HUES64 (cell line): ENCODE measurements around the gene CACNA2D1.

ENCODE experiments used
- H3K27ac ChIP-seq: 2 replicates; pipeline ENCODE4 v1.7.0; 2013; ENCODE audit warnings: low read depth, low read length, inconsistent platforms
- H3K27me3 ChIP-seq: 2 replicates; pipeline ENCODE4 v1.6.1; 2013; ENCODE audit warnings: mild to moderate bottlenecking, low read length; ENCODE audit not compliant: insufficient read depth
- H3K36me3 ChIP-seq: 2 replicates; pipeline ENCODE4 v1.6.1; 2013; ENCODE audit warnings: mild to moderate bottlenecking, low read length; ENCODE audit not compliant: insufficient read depth
- H3K4me1 ChIP-seq: 2 replicates; pipeline ENCODE4 v1.6.1; 2013; ENCODE audit warnings: mild to moderate bottlenecking, low read length, moderate library complexity; ENCODE audit not compliant: insufficient read depth
- H3K4me3 ChIP-seq: 2 replicates; pipeline ENCODE4 v1.5.1; 2013; ENCODE audit warnings: mild to moderate bottlenecking, low read length, moderate library complexity
- H3K9ac ChIP-seq: 2 replicates; pipeline ENCODE4 v1.6.1; 2013; ENCODE audit warnings: mild to moderate bottlenecking, low read depth, low read length
- H3K9me3 ChIP-seq: 2 replicates; pipeline ENCODE4 v1.6.1; 2013; ENCODE audit warnings: low read depth, low read length; ENCODE audit not compliant: insufficient read depth
- WGBS: fragments of 150-250, 120-280 bp; methylation state at CpG from one replicate; pipeline ENCODE4 v1.1.7; 2013; ENCODE audit warnings: missing lambda C conversion rate; 5-methylcytosine and 5-hydroxymethylcytosine counted together

The CACNA2D1 gene

GRCh38 chr7:82039621-82040020 is 404.0 kb downstream of the CACNA2D1 start:
- Histone ChIP-seq H3K36me3 (no peaks in the 10 kb centered on the region), H3K27ac (no peak overlapping the region)

GRCh38 chr7:82036146-82036886 is 407.3 kb downstream of the CACNA2D1 start:
- Histone ChIP-seq H3K27ac (no peak overlapping the region), H3K9me3 (no peaks in the 10 kb centered on the region), H3K4me1 (peaks cover 5% of the 10 kb centered on the region; the same call in 1 of the 2 replicates), H3K4me3 (no peak overlapping the region), H3K27me3 (no peaks in the 10 kb centered on the region), H3K9ac (no peak overlapping the region), H3K36me3 (no peaks in the 10 kb centered on the region)
- 95% methylated on average over 3 of the region's 3 CpGs for WGBS

More at GRCh38 chr7:82039621-82040020, 404.0 kb downstream of the CACNA2D1 start:
- H3K27me3 ChIP-seq, result no peaks in the 10 kb centered on the region
- H3K9ac ChIP-seq, result no peak overlapping the region
- no peaks in the 10 kb centered on the region for H3K9me3 ChIP-seq
- H3K4me3 ChIP-seq, result no peak overlapping the region
- 88% methylated on average over 1 of the region's 1 CpG for WGBS
- peaks cover 11% of the 10 kb centered on the region; the same call in 1 of the 2 replicates for H3K4me1 ChIP-seq

GRCh38 chr7:82035456-82035855 is 408.1 kb downstream of the CACNA2D1 start:
- Histone ChIP-seq H3K27me3 (no peaks in the 10 kb centered on the region), H3K9me3 (no peaks in the 10 kb centered on the region), H3K4me1 (no peaks in the 10 kb centered on the region; the same call in 1 of the 2 replicates), H3K9ac (no peak overlapping the region), H3K36me3 (no peaks in the 10 kb centered on the region), H3K4me3 (no peak overlapping the region), H3K27ac (no peak overlapping the region)
- no CpG with 5 or more reads among the region's 1 CpG for WGBS

GRCh38 chr7:82032901-82033300 is 410.7 kb downstream of the CACNA2D1 start:
- Histone ChIP-seq H3K27ac (no peak overlapping the region), H3K27me3 (no peaks in the 10 kb centered on the region), H3K4me1 (no peaks in the 10 kb centered on the region; the same call in 1 of the 2 replicates), H3K36me3 (no peaks in the 10 kb centered on the region), H3K4me3 (no peak overlapping the region), H3K9ac (no peak overlapping the region), H3K9me3 (no peaks in the 10 kb centered on the region)
- WGBS, result 100% methylated on average over 2 of the region's 3 CpGs

DNA sequence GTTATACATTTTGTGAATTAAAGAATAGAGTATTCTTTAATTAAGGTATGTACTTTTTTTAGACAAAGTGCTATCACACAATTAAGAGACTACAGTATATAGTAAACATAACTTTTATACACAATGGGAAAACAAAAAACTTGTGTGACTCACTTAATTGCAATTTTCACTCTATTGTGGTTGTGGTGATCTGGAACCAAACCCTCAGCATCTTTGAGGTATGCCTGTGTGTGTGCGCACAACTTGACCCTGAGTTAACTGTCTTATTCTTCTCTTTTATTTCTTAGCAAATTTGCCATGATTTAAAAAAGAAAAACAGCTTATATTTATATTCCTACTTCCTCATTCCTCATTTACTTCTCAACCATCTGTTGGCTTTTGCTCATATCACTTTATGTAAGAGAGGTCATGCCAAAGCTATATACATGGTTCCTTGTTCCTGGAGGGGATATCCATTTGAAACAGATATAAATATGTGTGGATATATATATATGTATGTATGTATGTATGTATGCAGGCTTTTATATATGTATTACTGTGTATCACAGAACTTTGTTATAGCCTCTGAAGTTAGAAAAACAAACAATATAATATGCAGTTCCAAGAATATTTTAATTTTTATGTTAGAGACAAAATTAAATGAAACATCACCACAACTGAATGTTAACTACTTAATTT is 414.2 kb downstream of the CACNA2D1 start:
- WGBS, result 100% methylated on average over 1 of the region's 1 CpG

DNA sequence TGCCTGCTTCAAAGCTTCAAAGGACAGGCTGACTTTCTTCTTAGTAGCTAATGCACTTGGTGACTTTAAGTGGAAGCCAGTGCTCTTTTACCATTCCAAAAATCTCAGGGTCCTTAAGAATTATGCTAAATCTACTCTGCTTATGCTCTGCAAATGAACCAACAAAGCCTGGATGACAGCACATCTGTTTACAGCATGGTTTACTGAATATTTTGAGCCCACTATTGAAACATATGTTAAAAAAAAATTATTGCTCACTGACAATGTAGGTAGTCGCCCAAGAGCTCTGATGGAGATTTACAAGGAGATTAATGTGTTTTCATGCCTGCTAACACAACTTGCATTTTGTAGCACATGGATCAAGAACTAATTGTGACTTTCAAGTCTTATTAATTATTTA is 415.5 kb downstream of the CACNA2D1 start:
- Histone ChIP-seq H3K27ac (no peak overlapping the region), H3K4me3 (no peak overlapping the region), H3K4me1 (peaks cover 5% of the 10 kb centered on the region; the same call in 1 of the 2 replicates), H3K9me3 (no peaks in the 10 kb centered on the region), H3K9ac (no peak overlapping the region), H3K36me3 (no peaks in the 10 kb centered on the region), H3K27me3 (no peaks in the 10 kb centered on the region)
- 100% methylated on average over 1 of the region's 1 CpG for WGBS

More for the DNA sequence above, 414.2 kb downstream of the CACNA2D1 start:
- H3K9ac ChIP-seq, result no peak overlapping the region
- peaks cover 5% of the 10 kb centered on the region for H3K4me1 ChIP-seq
- no peaks in the 10 kb centered on the region for H3K27me3 ChIP-seq
- H3K9me3 ChIP-seq, result no peaks in the 10 kb centered on the region
- no peaks in the 10 kb centered on the region for H3K36me3 ChIP-seq
- no peak overlapping the region for H3K4me3 ChIP-seq
- no peak overlapping the region for H3K27ac ChIP-seq

DNA sequence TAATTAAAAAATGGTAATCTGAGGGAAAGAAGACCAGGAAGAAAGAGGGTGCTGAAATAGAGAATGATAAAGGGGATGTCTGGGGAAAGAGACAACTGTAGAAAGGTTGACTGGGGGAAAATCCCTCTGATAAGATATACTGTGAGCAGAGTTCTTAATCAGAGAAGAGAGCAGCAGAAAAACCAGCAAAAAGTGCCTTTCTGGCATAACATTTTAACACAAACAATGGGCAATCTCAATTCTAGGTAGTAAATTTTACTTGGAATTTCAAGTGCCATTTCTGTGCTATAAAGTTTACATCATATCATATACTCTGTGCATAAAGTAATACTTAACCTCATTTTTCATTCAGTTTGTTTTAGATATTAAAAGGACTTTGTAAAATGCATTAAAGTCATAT is 421.9 kb downstream of the CACNA2D1 start:
- Histone ChIP-seq H3K27me3 (no peaks in the 10 kb centered on the region), H3K4me1 (peaks cover 5% of the 10 kb centered on the region; the same call in 1 of the 2 replicates), H3K9ac (no peak overlapping the region), H3K4me3 (no peak overlapping the region), H3K27ac (no peak overlapping the region), H3K9me3 (no peaks in the 10 kb centered on the region), H3K36me3 (no peaks in the 10 kb centered on the region)

GRCh38 chr7:82021036-82021435 is 422.5 kb downstream of the CACNA2D1 start:
- Histone ChIP-seq H3K9me3 (no peaks in the 10 kb centered on the region), H3K27me3 (no peaks in the 10 kb centered on the region), H3K36me3 (no peaks in the 10 kb centered on the region), H3K4me1 (peaks cover 5% of the 10 kb centered on the region; the same call in 1 of the 2 replicates), H3K27ac (no peak overlapping the region), H3K9ac (no peak overlapping the region), H3K4me3 (no peak overlapping the region)
- WGBS, result 97% methylated on average over 1 of the region's 2 CpGs

GRCh38 chr7:82019551-82020475 is 423.8 kb downstream of the CACNA2D1 start:
- H3K4me1 ChIP-seq, result peaks cover 3% of the 10 kb centered on the region; the same call in 1 of the 2 replicates
- no peak overlapping the region for H3K27ac ChIP-seq
- H3K36me3 ChIP-seq, result no peaks in the 10 kb centered on the region
- H3K9ac ChIP-seq, result no peak overlapping the region
- H3K27me3 ChIP-seq, result no peaks in the 10 kb centered on the region
- WGBS, result 88% methylated on average over 2 of the region's 3 CpGs
- no peak overlapping the region for H3K4me3 ChIP-seq
- no peaks in the 10 kb centered on the region for H3K9me3 ChIP-seq

DNA sequence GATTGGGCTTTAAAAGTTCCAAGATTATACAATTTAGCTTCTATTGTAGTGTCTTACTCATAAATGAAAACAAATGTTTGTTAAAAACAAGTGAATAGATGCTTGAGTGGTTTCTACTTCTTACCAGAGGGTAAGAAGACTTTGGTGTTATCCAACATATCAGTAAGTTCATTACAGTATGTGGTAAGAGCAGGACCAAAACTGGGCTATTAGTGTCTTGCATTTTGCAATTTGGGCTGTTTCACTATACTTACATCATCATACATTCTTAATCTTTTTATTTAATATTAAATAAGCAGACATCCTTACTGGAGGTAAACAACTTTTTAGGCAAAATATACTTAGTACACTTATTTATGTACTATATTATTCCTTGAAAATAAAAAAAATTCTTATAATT is 425.4 kb downstream of the CACNA2D1 start:
- Histone ChIP-seq H3K4me3 (no peak overlapping the region), H3K27ac (no peak overlapping the region), H3K36me3 (no peaks in the 10 kb centered on the region), H3K9ac (no peak overlapping the region), H3K4me1 (no peaks in the 10 kb centered on the region), H3K27me3 (no peaks in the 10 kb centered on the region), H3K9me3 (no peaks in the 10 kb centered on the region)
